Astrocyte (in vitro differentiated cells and primary cell): ENCODE results near the gene TMEM184B. TPM values are rescaled to one million over a fixed set of nuclear protein-coding genes. Genes with fewer than 3 reads are reported as not detected.

ENCODE experiments used
- DNase-seq: peaks from one replicate; pipeline ENCODE4 v3.0.0-alpha.2; 2010; ENCODE audit warnings: low read depth
- FAIRE-seq: peaks from 2 replicates; lab custom pipeline; 2011; peaks lifted over from hg19 to GRCh38; lab: Jason Lieb, UNC
- H2AFZ ChIP-seq: 2 replicates; pipeline ENCODE4 v1.6.0; 2012; ENCODE audit warnings: low read depth, low read length, inconsistent platforms
- H3K27ac ChIP-seq: 2 replicates; pipeline ENCODE4 v1.5.1; 2011; ENCODE audit warnings: low read depth, low read length, inconsistent platforms
- H3K27me3 ChIP-seq: 2 replicates; pipeline ENCODE4 v1.6.0; 2011; ENCODE audit warnings: low read length, inconsistent platforms; ENCODE audit not compliant: insufficient read depth
- H3K36me3 ChIP-seq: 2 replicates; pipeline ENCODE4 v1.5.1; 2011; ENCODE audit warnings: low read length, inconsistent platforms; ENCODE audit not compliant: insufficient read depth
- H3K4me1 ChIP-seq: 2 replicates; pipeline ENCODE4 v1.5.1; 2011; ENCODE audit warnings: low read length, inconsistent platforms; ENCODE audit not compliant: insufficient read depth
- H3K4me2 ChIP-seq: 2 replicates; pipeline ENCODE4 v1.6.0; 2012; ENCODE audit warnings: low read length, inconsistent platforms
- H3K4me3 ChIP-seq: 2 replicates; pipeline ENCODE4 v1.5.1; 2011; ENCODE audit warnings: low read depth, mild to moderate bottlenecking, low read length, inconsistent platforms; ENCODE audit not compliant: insufficient read depth
- H3K79me2 ChIP-seq: 2 replicates; pipeline ENCODE4 v1.6.0; 2012; ENCODE audit warnings: mild to moderate bottlenecking, low read length, inconsistent platforms; ENCODE audit not compliant: insufficient read depth
- H3K9ac ChIP-seq: 2 replicates; pipeline ENCODE4 v1.6.0; 2012; ENCODE audit warnings: mild to moderate bottlenecking, low read length, inconsistent platforms
- H3K9me3 ChIP-seq: 2 replicates; pipeline ENCODE4 v1.5.1; 2012; ENCODE audit warnings: low read depth, mild to moderate bottlenecking, low read length, inconsistent platforms; ENCODE audit not compliant: insufficient read depth
- H4K20me1 ChIP-seq: 2 replicates; pipeline ENCODE4 v1.6.0; 2012; ENCODE audit warnings: low read length, inconsistent platforms; ENCODE audit not compliant: insufficient read depth
- H3K27ac Mint-ChIP-seq: one replicate; pipeline ENCODE4 v1.8.0; 2021; ENCODE audit warnings: mild to moderate bottlenecking, mixed read lengths; ENCODE audit not compliant: unreplicated experiment
- H3K27me3 Mint-ChIP-seq: one replicate; pipeline ENCODE4 v1.8.0; 2021; ENCODE audit warnings: low read depth, mixed read lengths; ENCODE audit not compliant: unreplicated experiment
- H3K36me3 Mint-ChIP-seq: one replicate; pipeline ENCODE4 v1.8.0; 2021; ENCODE audit warnings: low read depth, mixed read lengths; ENCODE audit not compliant: unreplicated experiment
- H3K4me1 Mint-ChIP-seq: one replicate; pipeline ENCODE4 v1.8.0; 2021; ENCODE audit warnings: low read depth, mixed read lengths; ENCODE audit not compliant: unreplicated experiment
- H3K4me3 Mint-ChIP-seq: one replicate; pipeline ENCODE4 v1.8.0; 2021; ENCODE audit warnings: mild to moderate bottlenecking, moderate library complexity, mixed read lengths; ENCODE audit not compliant: unreplicated experiment
- H3K9me3 Mint-ChIP-seq: one replicate; pipeline ENCODE4 v1.8.0; 2021; ENCODE audit warnings: mild to moderate bottlenecking, mixed read lengths; ENCODE audit not compliant: unreplicated experiment
- CTCF ChIP-seq: IDR thresholded peaks from 2 replicates; pipeline ENCODE4 v1.5.1; 2011; ENCODE audit warnings: low read depth, mild to moderate bottlenecking, inconsistent platforms, low read length, moderate library complexity; ENCODE audit not compliant: insufficient read depth
- EZH2 ChIP-seq: IDR thresholded peaks from 2 replicates; pipeline ENCODE4 v1.6.1; 2012; ENCODE audit warnings: mild to moderate bottlenecking, low read length, inconsistent platforms; ENCODE audit not compliant: insufficient read depth
- total RNA-seq: library from RNA; stranded (reverse); gene quantifications from 2 replicates; pipeline ENCODE4 v1.2.1, GENCODE V29; 2021

The TMEM184B gene
- total RNA-seq, 1 donor from 2014 or later: 109 TPM

GRCh38 chr22:38302906-38303305, 30.1 kb upstream of the TMEM184B start:
- peaks cover 96% of the 10 kb centered on the region for H3K79me2 ChIP-seq
- no peak overlapping the region for H3K9ac ChIP-seq
- no peaks in the 10 kb centered on the region for H3K9me3 ChIP-seq
- Mint-ChIP-seq H3K27ac (no peak overlapping the region), H3K27me3 (no peaks in the 10 kb centered on the region), H3K9me3 (no peaks in the 10 kb centered on the region), H3K4me3 (no peak overlapping the region), H3K4me1 (peaks cover 23% of the 10 kb centered on the region), H3K36me3 (peaks cover 23% of the 10 kb centered on the region)
- no peak overlapping the region for H3K4me3 ChIP-seq
- H4K20me1 ChIP-seq: peaks cover 97% of the 10 kb centered on the region
- peaks cover 46% of the 10 kb centered on the region for H3K36me3 ChIP-seq
- H3K27me3 ChIP-seq: no peaks in the 10 kb centered on the region
- H3K4me1 ChIP-seq: peaks cover 35% of the 10 kb centered on the region
- no peak for FAIRE-seq
- DNase-seq: no peak
- H3K27ac ChIP-seq: no peak overlapping the region
- TF ChIP-seq CTCF (no peak), EZH2 (no peak)
- H3K4me2 ChIP-seq: no peak overlapping the region
- no peak overlapping the region for H2AFZ ChIP-seq

GRCh38 chr22:38300946-38301345, 28.1 kb upstream of the TMEM184B start:
- peak overlapping the region; percentile 77 for H3K27ac Mint-ChIP-seq
- no peak overlapping the region for H3K9ac ChIP-seq
- H3K4me1 Mint-ChIP-seq: peaks cover 19% of the 10 kb centered on the region
- H3K4me3 ChIP-seq: no peak overlapping the region
- no peaks in the 10 kb centered on the region for H3K9me3 ChIP-seq
- TF ChIP-seq CTCF (no peak), EZH2 (no peak)
- no peak overlapping the region for H2AFZ ChIP-seq
- H3K27ac ChIP-seq: peak overlapping the region; percentile 4
- no peak for FAIRE-seq
- DNase-seq: no peak
- H4K20me1 ChIP-seq: peaks cover 98% of the 10 kb centered on the region
- no peaks in the 10 kb centered on the region for H3K9me3 Mint-ChIP-seq
- H3K79me2 ChIP-seq: peaks cover 97% of the 10 kb centered on the region
- H3K27me3 Mint-ChIP-seq: no peaks in the 10 kb centered on the region
- peaks cover 35% of the 10 kb centered on the region for H3K4me1 ChIP-seq
- peaks cover 27% of the 10 kb centered on the region for H3K36me3 Mint-ChIP-seq
- peaks cover 64% of the 10 kb centered on the region for H3K36me3 ChIP-seq
- H3K4me2 ChIP-seq: no peak overlapping the region
- H3K27me3 ChIP-seq: no peaks in the 10 kb centered on the region
- H3K4me3 Mint-ChIP-seq: no peak overlapping the region

GRCh38 chr22:38300197-38300945, 27.6 kb upstream of the TMEM184B start:
- H3K9ac ChIP-seq: peak overlapping the region; percentile 52
- H3K27ac ChIP-seq: peak overlapping the region; percentile 97
- peaks cover 97% of the 10 kb centered on the region for H3K79me2 ChIP-seq
- no peak overlapping the region for H2AFZ ChIP-seq
- Mint-ChIP-seq H3K27ac (peak overlapping the region; percentile 77), H3K27me3 (no peaks in the 10 kb centered on the region), H3K9me3 (no peaks in the 10 kb centered on the region), H3K4me1 (peaks cover 13% of the 10 kb centered on the region), H3K4me3 (peak overlapping the region; percentile 34), H3K36me3 (peaks cover 27% of the 10 kb centered on the region)
- H4K20me1 ChIP-seq: peaks cover 98% of the 10 kb centered on the region
- no peak for TF ChIP-seq EZH2
- TF ChIP-seq CTCF: no peak
- no peaks in the 10 kb centered on the region for H3K27me3 ChIP-seq
- DNase-seq (no peak), FAIRE-seq (no peak)
- H3K4me1 ChIP-seq: peaks cover 29% of the 10 kb centered on the region
- no peak overlapping the region for H3K4me3 ChIP-seq
- peaks cover 69% of the 10 kb centered on the region for H3K36me3 ChIP-seq
- no peaks in the 10 kb centered on the region for H3K9me3 ChIP-seq
- no peak overlapping the region for H3K4me2 ChIP-seq
